Activated T-helper 2 cell treated with anti-CD3 and anti-CD28 coated beads, Interferon-gamma antibody, Interleukin-2, Interleukin-4, amounts not matched to agents 10 μg/mL and 5 μg/mL and 100 μg/mL, durations not matched to agents 14 hours and 24 hours and 36 hours (primary cell): ENCODE data around the gene NAPA. TPM values are rescaled to one million over a fixed set of nuclear protein-coding genes. Genes with fewer than 3 reads are reported as not detected.

ENCODE experiments used
- DNase-seq: peaks from one replicate; pipeline ENCODE4 v3.0.0; 2021; ENCODE audit warnings: low spot score
- H3K27ac Mint-ChIP-seq: one replicate; pipeline ENCODE4 v1.8.0; 2021; ENCODE audit warnings: mixed read lengths
- H3K27me3 Mint-ChIP-seq: one replicate; pipeline ENCODE4 v1.8.0; 2021; ENCODE audit warnings: low read depth, mixed read lengths
- H3K36me3 Mint-ChIP-seq: one replicate; pipeline ENCODE4 v1.8.0; 2021; ENCODE audit warnings: low read depth, mixed read lengths
- H3K4me1 Mint-ChIP-seq: one replicate; pipeline ENCODE4 v1.8.0; 2021; ENCODE audit warnings: low read depth, mixed read lengths
- H3K4me3 Mint-ChIP-seq: one replicate; pipeline ENCODE4 v1.8.0; 2021; ENCODE audit warnings: low read depth, mild to moderate bottlenecking, moderate library complexity, mixed read lengths
- H3K9me3 Mint-ChIP-seq: one replicate; pipeline ENCODE4 v1.8.0; 2021; ENCODE audit warnings: mixed read lengths
- intact Hi-C: fragments of 100-400 bp; cut with micrococcal nuclease; formaldehyde crosslinking; loops from one replicate; pipeline ENCODE4 v1.15.1; 2023
- total RNA-seq: library from RNA; stranded (reverse); gene quantifications from 2 replicates; pipeline ENCODE4 v1.2.3, GENCODE V29; 2022

NAPA gene
- total RNA-seq, 1 donor from 2014 or later = 56.9 TPM

DNA sequence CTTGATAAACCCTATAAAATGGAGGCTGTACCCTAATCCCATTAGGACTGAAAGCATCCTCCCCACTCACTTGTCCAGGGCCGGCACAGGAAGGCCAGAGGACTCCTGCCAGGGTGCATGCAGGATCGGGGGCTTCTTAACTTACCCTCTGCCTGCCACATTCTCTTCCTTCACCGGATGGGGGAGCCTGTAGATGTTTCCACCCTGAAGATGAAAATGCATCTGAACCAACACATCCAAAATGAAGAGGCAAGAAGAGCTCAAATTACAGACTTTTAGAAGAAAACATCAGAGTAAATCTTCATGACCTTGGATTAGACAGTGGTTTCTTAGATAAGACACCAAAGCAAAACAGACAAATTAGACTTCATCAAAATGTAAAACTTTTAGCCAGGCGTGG, 25.9 kb upstream of the NAPA start:
- DNase-seq = no peak
- Mint-ChIP-seq H3K9me3 (no peaks in the 10 kb centered on the region), H3K36me3 (no peaks in the 10 kb centered on the region), H3K27ac (peak overlapping the region; percentile 55), H3K4me3 (no peak overlapping the region), H3K4me1 (peaks cover 14% of the 10 kb centered on the region), H3K27me3 (peaks cover 7% of the 10 kb centered on the region)
- intact Hi-C loops = no loop called here

DNA sequence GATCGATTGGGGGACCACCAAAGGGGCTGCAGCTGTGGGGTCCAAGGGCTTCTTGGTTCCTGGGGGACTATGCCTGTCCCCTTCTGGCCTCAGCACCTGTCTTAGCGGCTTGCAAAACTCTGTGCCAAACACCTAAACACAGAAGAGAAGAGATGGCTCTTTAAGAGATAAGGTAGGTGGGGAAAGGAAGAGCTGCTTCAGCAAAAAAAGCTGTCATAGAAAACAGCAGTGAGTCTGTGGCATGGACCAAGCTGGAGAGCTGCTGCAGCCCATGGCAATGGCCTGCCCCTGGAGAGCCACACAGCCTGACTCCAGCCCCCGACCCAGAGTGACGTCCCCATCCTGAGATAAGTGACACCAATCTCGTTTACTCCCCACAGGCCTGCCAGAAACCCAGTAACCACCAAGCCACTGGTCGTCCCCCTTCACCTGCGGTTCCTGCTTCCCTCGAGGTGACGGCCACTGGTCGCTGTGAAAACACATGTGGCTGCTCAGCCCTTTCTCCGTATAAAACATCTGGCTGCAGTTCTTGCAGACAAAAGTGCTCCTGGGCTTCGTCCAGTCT, 25.0 kb upstream of the NAPA start:
- Mint-ChIP-seq H3K4me3 (no peak overlapping the region), H3K9me3 (no peaks in the 10 kb centered on the region), H3K36me3 (no peaks in the 10 kb centered on the region), H3K27me3 (peaks cover 7% of the 10 kb centered on the region), H3K27ac (no peak overlapping the region), H3K4me1 (peaks cover 14% of the 10 kb centered on the region)
- intact Hi-C loops = no loop called here
- DNase-seq = no peak

DNA sequence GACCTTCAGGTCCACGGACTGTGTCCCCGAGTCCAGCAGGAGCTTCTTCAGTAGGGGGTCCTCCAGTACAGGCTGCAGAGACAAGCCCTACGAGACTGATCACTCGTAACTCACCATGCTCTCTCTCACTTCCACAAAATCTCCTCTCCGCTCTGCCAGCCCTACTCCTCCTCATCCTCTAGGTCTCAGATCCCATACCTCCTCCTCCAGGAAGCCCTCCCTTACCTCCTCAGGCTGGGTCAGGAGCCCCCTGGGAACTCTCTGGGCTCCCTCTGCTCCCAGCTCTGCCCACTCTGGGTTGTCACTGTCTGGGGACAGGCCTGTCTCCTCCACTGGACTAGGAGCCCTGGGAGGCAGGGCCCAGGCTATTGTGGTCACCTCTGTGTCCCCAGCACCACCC, 23.9 kb upstream of the NAPA start:
- no peaks in the 10 kb centered on the region for H3K9me3 Mint-ChIP-seq
- H3K27me3 Mint-ChIP-seq = peaks cover 5% of the 10 kb centered on the region
- no peak overlapping the region for H3K4me3 Mint-ChIP-seq
- peaks cover 14% of the 10 kb centered on the region for H3K4me1 Mint-ChIP-seq
- intact Hi-C loops = no loop called here
- no peak overlapping the region for H3K27ac Mint-ChIP-seq
- no peaks in the 10 kb centered on the region for H3K36me3 Mint-ChIP-seq
- no peak for DNase-seq

DNA sequence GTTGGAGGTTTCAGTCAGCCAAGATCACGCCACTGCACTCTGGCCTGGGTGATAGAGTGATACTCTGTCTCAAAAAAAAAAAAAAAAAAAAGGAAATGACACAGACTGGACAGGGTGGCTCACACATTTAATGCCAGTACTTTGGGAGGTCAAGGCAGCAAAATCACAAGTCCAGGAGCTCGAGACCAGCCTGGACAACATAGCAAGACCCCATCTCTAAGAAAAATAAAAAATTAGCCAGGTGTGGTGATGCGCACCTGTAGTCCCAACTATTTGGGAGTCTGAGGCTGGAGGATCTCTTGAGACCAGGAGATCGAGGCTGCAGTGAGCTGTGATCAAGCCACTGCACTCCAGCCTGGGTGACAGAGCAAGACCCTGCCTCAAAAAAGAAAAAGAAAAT, 22.6 kb upstream of the NAPA start:
- Mint-ChIP-seq H3K36me3 (no peaks in the 10 kb centered on the region), H3K27ac (no peak overlapping the region), H3K4me3 (no peak overlapping the region), H3K9me3 (no peaks in the 10 kb centered on the region), H3K4me1 (peaks cover 14% of the 10 kb centered on the region), H3K27me3 (peaks cover 5% of the 10 kb centered on the region)
- no peak for DNase-seq
- intact Hi-C loops = no loop called here

DNA sequence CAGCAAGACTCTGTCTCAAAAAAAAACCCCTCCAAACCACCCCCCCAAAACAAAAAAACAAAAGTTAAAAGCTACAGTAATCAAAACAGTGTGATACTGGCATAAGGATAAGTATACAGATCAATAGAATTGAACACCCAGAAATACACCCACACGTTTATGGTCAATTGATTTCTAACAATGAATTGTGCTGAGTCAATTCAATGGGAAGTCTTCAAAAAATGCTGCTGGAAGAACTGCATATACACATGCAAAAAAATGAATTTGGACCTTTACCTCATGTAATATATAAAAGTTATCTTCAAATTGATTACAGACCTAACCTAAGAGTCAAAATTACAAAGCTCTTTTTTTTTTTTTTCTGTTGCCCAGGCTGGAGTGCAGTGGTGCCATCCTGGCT, 19.8 kb upstream of the NAPA start:
- H3K4me1 Mint-ChIP-seq = no peaks in the 10 kb centered on the region
- no peak for DNase-seq
- no peaks in the 10 kb centered on the region for H3K9me3 Mint-ChIP-seq
- no peak overlapping the region for H3K27ac Mint-ChIP-seq
- H3K4me3 Mint-ChIP-seq = no peak overlapping the region
- intact Hi-C loops = no loop called here
- peaks cover 3% of the 10 kb centered on the region for H3K27me3 Mint-ChIP-seq
- no peaks in the 10 kb centered on the region for H3K36me3 Mint-ChIP-seq

DNA sequence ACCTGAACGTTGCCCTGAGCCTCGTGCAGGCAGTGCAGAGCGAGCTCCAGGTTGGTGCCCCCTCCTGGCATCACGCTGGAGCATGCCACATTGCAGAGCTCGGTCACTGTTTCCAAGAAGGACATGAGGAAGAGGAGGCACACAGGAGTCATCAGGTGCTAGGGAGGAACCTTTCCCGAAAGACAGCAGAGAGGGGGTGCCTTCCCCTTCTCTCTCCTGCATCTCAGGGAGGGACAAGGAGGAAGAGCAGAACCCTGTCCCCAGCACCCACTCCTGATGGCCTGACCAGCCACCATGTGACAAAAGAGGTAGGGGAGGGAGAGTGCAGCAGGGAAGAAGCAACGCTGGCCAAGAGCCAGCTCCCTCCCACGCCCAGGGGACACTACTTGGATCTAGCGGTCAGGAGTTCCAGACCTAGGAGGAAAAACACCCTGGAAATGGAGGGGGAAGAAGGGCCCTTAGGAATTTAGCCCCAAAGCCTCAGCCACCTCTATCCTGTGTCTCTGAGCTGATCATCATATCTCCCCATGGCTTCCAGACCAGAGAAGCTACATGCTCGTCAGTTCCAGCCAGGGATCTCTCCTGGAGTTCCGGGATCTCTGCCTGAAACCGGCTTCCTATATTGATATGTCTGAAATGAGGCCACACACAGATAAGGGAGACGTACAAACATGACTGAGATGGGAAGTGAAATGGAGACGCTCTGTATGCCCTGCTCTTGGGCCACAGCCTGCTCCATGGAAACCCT, 17.0 kb upstream of the NAPA start:
- Mint-ChIP-seq H3K4me3 (no peak overlapping the region), H3K4me1 (no peaks in the 10 kb centered on the region), H3K27me3 (peaks cover 3% of the 10 kb centered on the region), H3K27ac (no peak overlapping the region), H3K9me3 (no peaks in the 10 kb centered on the region), H3K36me3 (no peaks in the 10 kb centered on the region)
- no peak for DNase-seq
- intact Hi-C loops = no loop called here

DNA sequence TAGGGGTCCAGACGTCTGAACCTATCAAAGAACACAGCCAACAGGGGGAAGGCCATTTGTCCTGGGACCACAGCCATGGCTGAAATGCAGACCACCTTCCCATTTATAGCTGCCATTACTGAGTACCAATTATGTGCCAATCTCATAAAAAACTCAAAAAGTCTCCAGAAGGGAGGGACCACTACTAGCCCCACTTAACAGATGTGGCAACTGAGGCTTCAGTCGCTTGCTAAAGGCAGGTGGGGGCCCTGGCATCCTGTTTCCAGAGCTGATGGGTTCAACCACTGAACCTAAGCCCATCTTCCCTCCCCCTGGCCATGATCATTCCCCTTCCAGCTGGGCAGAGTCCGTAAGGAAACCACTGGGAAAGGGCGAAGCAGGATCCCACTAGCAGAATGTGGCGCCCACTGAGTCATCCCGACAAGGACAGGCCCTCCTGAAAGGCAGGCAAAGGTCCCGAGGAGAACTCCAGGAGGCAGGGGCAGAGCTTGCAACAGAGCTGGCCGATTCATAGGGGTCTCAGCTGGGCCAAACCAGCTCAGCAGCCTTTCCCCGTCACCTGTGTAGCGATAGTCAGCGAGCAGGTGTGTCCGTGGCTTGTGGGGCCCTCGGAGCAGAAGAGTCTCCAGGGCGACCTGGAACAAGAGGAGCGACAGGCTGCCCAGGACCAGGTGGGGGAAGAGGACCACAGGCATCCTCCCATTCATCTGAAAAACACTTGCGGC, 14.3 kb upstream of the NAPA start:
- no peaks in the 10 kb centered on the region for H3K9me3 Mint-ChIP-seq
- H3K36me3 Mint-ChIP-seq = no peaks in the 10 kb centered on the region
- H3K4me1 Mint-ChIP-seq = no peaks in the 10 kb centered on the region
- H3K4me3 Mint-ChIP-seq = no peak overlapping the region
- DNase-seq = no peak
- intact Hi-C loops = no loop called here
- peaks cover 3% of the 10 kb centered on the region for H3K27me3 Mint-ChIP-seq
- no peak overlapping the region for H3K27ac Mint-ChIP-seq

DNA sequence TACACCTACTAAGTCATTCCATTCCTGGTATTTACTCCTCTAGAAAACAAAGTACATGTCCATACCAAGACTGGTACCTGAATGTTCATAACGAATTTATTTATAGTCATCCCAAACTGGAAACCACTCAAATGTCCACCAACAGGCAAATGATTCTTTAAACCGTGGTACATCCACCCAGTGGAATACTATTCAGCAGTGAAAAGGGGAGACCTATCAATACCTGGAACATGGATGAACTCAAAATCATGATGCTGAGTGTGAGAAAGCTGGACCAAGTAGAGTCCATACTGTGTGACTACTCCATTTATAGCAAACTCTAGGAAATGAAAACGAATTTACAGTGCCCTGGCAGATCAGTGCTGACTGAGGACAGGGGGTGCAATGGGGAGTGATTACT, 11.9 kb upstream of the NAPA start:
- intact Hi-C loops = no loop called here
- Mint-ChIP-seq H3K9me3 (no peaks in the 10 kb centered on the region), H3K36me3 (no peaks in the 10 kb centered on the region), H3K4me3 (no peak overlapping the region), H3K27ac (no peak overlapping the region), H3K4me1 (peaks cover 7% of the 10 kb centered on the region), H3K27me3 (peaks cover 7% of the 10 kb centered on the region)
- DNase-seq = no peak

DNA sequence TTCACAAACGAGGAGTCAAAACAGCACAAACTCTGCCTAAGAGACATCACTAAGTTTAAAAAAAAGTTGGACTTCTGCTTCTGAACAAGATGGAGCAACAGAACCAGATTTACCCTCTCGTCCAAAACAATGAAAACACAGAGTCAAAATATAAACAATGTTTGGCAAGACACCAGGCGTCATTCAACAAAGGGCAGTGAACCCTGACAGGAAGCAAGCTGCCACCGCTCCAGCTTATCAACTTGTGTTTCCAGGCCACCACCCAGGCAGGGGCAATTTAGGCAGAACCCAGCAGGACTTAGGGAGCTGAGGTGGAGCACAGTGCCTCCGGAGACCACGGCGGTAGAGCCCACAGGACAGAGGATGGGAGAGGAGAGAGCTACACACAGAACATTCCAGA, 8.6 kb upstream of the NAPA start:
- DNase-seq = no peak
- intact Hi-C loops = no loop called here
- peaks cover 16% of the 10 kb centered on the region for H3K4me1 Mint-ChIP-seq
- H3K36me3 Mint-ChIP-seq = no peaks in the 10 kb centered on the region
- H3K27me3 Mint-ChIP-seq = peaks cover 7% of the 10 kb centered on the region
- H3K4me3 Mint-ChIP-seq = no peak overlapping the region
- H3K27ac Mint-ChIP-seq = no peak overlapping the region
- no peaks in the 10 kb centered on the region for H3K9me3 Mint-ChIP-seq

DNA sequence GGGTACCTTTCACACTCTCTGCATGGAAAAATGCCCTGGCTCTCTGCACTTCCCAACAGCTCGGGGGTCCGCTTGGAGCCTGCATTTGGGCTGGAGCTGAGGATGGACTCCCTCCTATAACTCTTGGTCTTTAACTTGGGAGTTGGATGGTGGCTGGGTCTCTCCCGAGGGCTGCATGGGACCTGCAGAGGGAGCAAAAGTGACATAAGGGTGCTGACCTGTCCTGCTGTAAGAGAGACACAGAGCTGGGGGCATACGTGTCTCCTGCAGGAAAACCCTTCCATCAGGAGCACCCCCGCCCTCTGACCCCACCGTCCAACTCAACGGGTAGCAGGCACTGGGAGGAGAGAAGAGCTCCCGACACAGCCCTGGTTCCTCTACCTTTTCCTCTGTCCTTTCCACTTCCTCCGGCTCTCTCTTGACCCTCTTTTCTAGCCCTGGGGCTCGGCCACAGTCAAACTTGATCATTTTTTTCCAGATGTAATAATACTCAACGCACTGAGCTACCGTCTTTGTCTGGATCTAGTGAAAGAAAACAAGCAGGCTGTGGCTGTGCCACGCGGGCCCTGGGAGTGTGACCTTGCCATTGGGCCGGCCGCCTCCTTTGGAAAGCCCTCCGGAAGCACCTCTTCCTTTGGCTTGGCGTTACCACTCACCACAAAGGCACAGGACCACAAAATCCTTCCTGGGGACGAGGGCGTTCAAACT, 6.8 kb upstream of the NAPA start:
- no peaks in the 10 kb centered on the region for H3K9me3 Mint-ChIP-seq
- no peak overlapping the region for H3K27ac Mint-ChIP-seq
- peaks cover 7% of the 10 kb centered on the region for H3K27me3 Mint-ChIP-seq
- peaks cover 33% of the 10 kb centered on the region for H3K4me1 Mint-ChIP-seq
- H3K36me3 Mint-ChIP-seq = no peaks in the 10 kb centered on the region
- no peak for DNase-seq
- no peak overlapping the region for H3K4me3 Mint-ChIP-seq
- intact Hi-C loops = no loop called here

DNA sequence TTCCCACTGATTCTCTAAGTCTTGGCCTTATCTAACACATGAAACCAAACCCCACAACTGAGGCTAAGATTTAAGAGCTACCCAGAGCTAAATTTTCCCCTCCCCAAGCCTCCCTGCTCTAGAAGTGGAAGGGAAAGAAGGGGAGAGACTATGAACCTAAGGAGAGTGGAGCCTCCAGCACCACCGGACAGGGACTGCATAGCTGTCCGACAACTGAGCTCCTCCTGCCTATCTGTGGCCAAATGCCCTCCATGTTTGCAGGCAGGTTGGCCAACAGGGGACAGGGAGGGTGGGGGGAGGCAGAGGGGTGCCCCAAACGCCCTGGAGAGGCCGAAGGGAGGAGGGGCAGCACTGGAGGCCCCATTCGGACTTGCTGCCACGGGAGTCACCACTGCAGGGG, 6.0 kb upstream of the NAPA start:
- H3K27me3 Mint-ChIP-seq = peaks cover 7% of the 10 kb centered on the region
- no peaks in the 10 kb centered on the region for H3K9me3 Mint-ChIP-seq
- H3K4me1 Mint-ChIP-seq = peaks cover 40% of the 10 kb centered on the region
- no peak overlapping the region for H3K4me3 Mint-ChIP-seq
- intact Hi-C loops = no loop called here
- DNase-seq = no peak
- no peaks in the 10 kb centered on the region for H3K36me3 Mint-ChIP-seq
- no peak overlapping the region for H3K27ac Mint-ChIP-seq

DNA sequence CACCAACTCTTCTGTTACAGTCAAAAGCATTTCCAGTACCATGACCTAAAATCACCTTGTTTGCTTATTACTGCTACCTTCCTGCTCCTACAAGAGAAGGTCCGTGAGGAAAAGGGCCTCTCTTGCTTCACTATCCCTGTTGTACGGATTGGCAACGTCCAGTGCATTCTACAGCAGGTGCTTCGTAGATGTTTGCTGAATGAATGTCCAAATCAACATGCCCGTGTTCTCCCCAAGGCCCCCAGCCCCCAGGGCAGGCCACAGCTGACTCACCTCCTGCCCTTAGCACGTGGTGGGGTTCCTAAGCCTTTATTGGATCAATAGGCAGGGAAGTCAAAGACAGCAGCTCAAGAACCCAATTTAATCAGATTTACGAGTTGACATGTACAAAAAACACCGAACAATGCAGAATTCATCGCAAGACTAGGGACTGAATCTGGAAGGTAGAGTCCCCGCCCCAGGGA, 5.5 kb upstream of the NAPA start:
- intact Hi-C loops = no loop called here
- no peak for DNase-seq
- H3K36me3 Mint-ChIP-seq = no peaks in the 10 kb centered on the region
- peaks cover 40% of the 10 kb centered on the region for H3K4me1 Mint-ChIP-seq
- H3K4me3 Mint-ChIP-seq = no peak overlapping the region
- H3K9me3 Mint-ChIP-seq = no peaks in the 10 kb centered on the region
- H3K27ac Mint-ChIP-seq = no peak overlapping the region
- peaks cover 7% of the 10 kb centered on the region for H3K27me3 Mint-ChIP-seq

DNA sequence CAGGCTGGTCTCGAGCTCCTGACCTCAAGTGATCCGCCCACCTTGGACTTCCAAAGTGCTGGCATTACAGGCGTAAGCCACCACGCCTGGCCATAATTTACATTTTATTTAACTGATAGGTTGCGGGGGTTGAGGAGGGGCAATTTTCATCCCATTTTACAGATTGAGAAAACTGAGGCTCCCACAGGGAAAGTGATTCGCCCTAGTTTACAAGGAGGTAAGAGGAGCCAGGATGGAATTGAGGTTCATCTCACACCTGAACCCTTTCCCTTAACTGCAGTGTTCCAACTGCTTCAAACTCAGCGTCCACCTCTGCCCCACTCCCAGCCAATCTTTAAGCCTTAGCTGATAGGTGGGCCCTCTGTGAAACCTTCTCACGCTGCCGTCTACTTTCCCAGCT, 4.0 kb upstream of the NAPA start:
- Mint-ChIP-seq H3K27me3 (peaks cover 4% of the 10 kb centered on the region), H3K36me3 (peaks cover 5% of the 10 kb centered on the region), H3K4me3 (no peak overlapping the region), H3K4me1 (peaks cover 48% of the 10 kb centered on the region), H3K27ac (no peak overlapping the region), H3K9me3 (no peaks in the 10 kb centered on the region)
- intact Hi-C loops = loop anchor here (1.0 to 5.0 kb wide), 3 partner anchors 90 to 223 kb away; partner anchors contain the start of gene BICRA
- DNase-seq = no peak
